ENCODE measurements around the gene SYK. TPM values are rescaled to one million over a fixed set of nuclear protein-coding genes. Genes with fewer than 3 reads are reported as not detected.

Gene SYK
- total RNA-seq, 3 donors from 2014 or later (not counting 1 experiment from before 2014, with no cell fraction given): 75.5 to 104 (median 78.0) TPM

GRCh38 chr9:90827181-90827871, 25.7 kb downstream of the SYK start:
- DNase-seq (no peak), ATAC-seq (peak in 2 of 3 donors; percentile 17 to 57)
- peak overlapping the region; percentile 28 for H3K4me3 ChIP-seq (ENCODE audit: low read length)
- no peak for TF ChIP-seq CTCF (IDR thresholded peaks at IDR 0.05)
- Mint-ChIP-seq H3K4me3 (no peak overlapping the region), H3K27me3 (ENCODE audit: low read depth in 2 of 2) (no peaks in the 10 kb centered on the region), H3K36me3 (peaks cover 10% of the 10 kb centered on the region), H3K4me1 (peaks cover 60 to 78% of the 10 kb centered on the region in 2 donors), H3K27ac (peak overlapping the region; percentile 39 to 74), H3K9me3 (no peaks in the 10 kb centered on the region)
- peaks cover 31% of the 10 kb centered on the region for H3K4me1 ChIP-seq (ENCODE audit: control insufficient read depth, insufficient read depth, low read length)
- H3K27ac ChIP-seq (ENCODE audit: low read length): peak overlapping the region; percentile 42
- intact Hi-C loops (cut with micrococcal nuclease): no loop called here
- peaks cover 13% of the 10 kb centered on the region for H3K36me3 ChIP-seq (ENCODE audit: control insufficient read depth, insufficient read depth, low read length)
- no peaks in the 10 kb centered on the region for H3K9me3 ChIP-seq (ENCODE audit: control insufficient read depth, insufficient read depth, low read length)
- no peaks in the 10 kb centered on the region for H3K27me3 ChIP-seq (ENCODE audit: control insufficient read depth, insufficient read depth, low read length)
- 52% methylated on average over 4 of the region's 8 CpGs for WGBS (ENCODE audit: insufficient coverage)

GRCh38 chr9:90830051-90830450, 28.4 kb downstream of the SYK start:
- DNase-seq: no peak
- H3K9me3 Mint-ChIP-seq: no peaks in the 10 kb centered on the region
- H3K27ac ChIP-seq (ENCODE audit: low read length): no peak overlapping the region
- peaks cover 31% of the 10 kb centered on the region for H3K4me1 ChIP-seq (ENCODE audit: control insufficient read depth, insufficient read depth, low read length)
- H3K27me3 Mint-ChIP-seq (ENCODE audit: low read depth in 2 of 2): no peaks in the 10 kb centered on the region
- TF ChIP-seq CTCF (IDR thresholded peaks at IDR 0.05): no peak
- no peaks in the 10 kb centered on the region for H3K9me3 ChIP-seq (ENCODE audit: control insufficient read depth, insufficient read depth, low read length)
- H3K27me3 ChIP-seq (ENCODE audit: control insufficient read depth, insufficient read depth, low read length): no peaks in the 10 kb centered on the region
- no peak overlapping the region for H3K4me3 Mint-ChIP-seq
- no peak overlapping the region for H3K4me3 ChIP-seq (ENCODE audit: low read length)
- WGBS (ENCODE audit: insufficient coverage): 86% methylated on average over 5 of the region's 5 CpGs
- ATAC-seq: no peak
- intact Hi-C loops (cut with micrococcal nuclease): no loop called here
- no peak overlapping the region for H3K27ac Mint-ChIP-seq
- H3K36me3 ChIP-seq (ENCODE audit: control insufficient read depth, insufficient read depth, low read length): peaks cover 11% of the 10 kb centered on the region
- H3K4me1 Mint-ChIP-seq: peaks cover 59 to 90% of the 10 kb centered on the region in 2 donors
- H3K36me3 Mint-ChIP-seq: no peaks in the 10 kb centered on the region

GRCh38 chr9:90830977-90831376, 29.4 kb downstream of the SYK start:
- no peak for ATAC-seq
- TF ChIP-seq CTCF (IDR thresholded peaks at IDR 0.05): no peak
- Histone ChIP-seq H3K4me1 (ENCODE audit: control insufficient read depth, insufficient read depth, low read length) (peaks cover 25% of the 10 kb centered on the region), H3K9me3 (ENCODE audit: control insufficient read depth, insufficient read depth, low read length) (no peaks in the 10 kb centered on the region), H3K36me3 (ENCODE audit: control insufficient read depth, insufficient read depth, low read length) (peaks cover 11% of the 10 kb centered on the region), H3K27me3 (ENCODE audit: control insufficient read depth, insufficient read depth, low read length) (no peaks in the 10 kb centered on the region), H3K27ac (ENCODE audit: low read length) (no peak overlapping the region), H3K4me3 (ENCODE audit: low read length) (no peak overlapping the region)
- 42% methylated on average over 3 of the region's 3 CpGs for WGBS (ENCODE audit: insufficient coverage)
- H3K9me3 Mint-ChIP-seq: no peaks in the 10 kb centered on the region
- peak overlapping the region; percentile 58 to 61 for H3K27ac Mint-ChIP-seq
- H3K27me3 Mint-ChIP-seq (ENCODE audit: low read depth in 2 of 2): no peaks in the 10 kb centered on the region
- DNase-seq: no peak
- no peaks in the 10 kb centered on the region for H3K36me3 Mint-ChIP-seq
- H3K4me3 Mint-ChIP-seq: no peak overlapping the region
- peaks cover 55 to 88% of the 10 kb centered on the region in 2 donors for H3K4me1 Mint-ChIP-seq
- intact Hi-C loops (cut with micrococcal nuclease): no loop called here

- DNase-seq: no peak
- no peaks in the 10 kb centered on the region for H3K27me3 ChIP-seq (ENCODE audit: control insufficient read depth, insufficient read depth, low read length)
- no peak for ATAC-seq
- no peak overlapping the region for H3K27ac ChIP-seq (ENCODE audit: low read length)
- peaks cover 14% of the 10 kb centered on the region for H3K4me1 ChIP-seq (ENCODE audit: control insufficient read depth, insufficient read depth, low read length)
- no peaks in the 10 kb centered on the region for H3K9me3 ChIP-seq (ENCODE audit: control insufficient read depth, insufficient read depth, low read length)
- Mint-ChIP-seq H3K36me3 (no peaks in the 10 kb centered on the region), H3K4me3 (no peak overlapping the region), H3K9me3 (no peaks in the 10 kb centered on the region), H3K27ac (no peak overlapping the region), H3K4me1 (peaks cover 47 to 86% of the 10 kb centered on the region in 2 donors), H3K27me3 (ENCODE audit: low read depth in 2 of 2) (no peaks in the 10 kb centered on the region)
- H3K4me3 ChIP-seq (ENCODE audit: low read length): no peak overlapping the region
- peaks cover 11% of the 10 kb centered on the region for H3K36me3 ChIP-seq (ENCODE audit: control insufficient read depth, insufficient read depth, low read length)
- intact Hi-C loops (cut with micrococcal nuclease): no loop called here
- WGBS (ENCODE audit: insufficient coverage): 89% methylated on average over 3 of the region's 3 CpGs
- TF ChIP-seq CTCF (IDR thresholded peaks at IDR 0.05): no peak
These were observed 30.6 kb downstream of the SYK start for GRCh38 chr9:90832261-90832660.

Data from natural killer cell (primary cell).